HG03460 (cell line): ENCODE measurements around the gene AJAP1.
"Not testable (repeated sequence)": the region's sequence is repeated elsewhere in the genome, so short reads cannot be mapped to it uniquely, and the experiment has no call there.

ENCODE experiments used
- ATAC-seq: cut with Tn5 transposase; IDR thresholded peaks from one replicate; pipeline ENCODE4 v1.9.1; 2021; ENCODE audit not compliant: unreplicated experiment

AJAP1 gene

DNA sequence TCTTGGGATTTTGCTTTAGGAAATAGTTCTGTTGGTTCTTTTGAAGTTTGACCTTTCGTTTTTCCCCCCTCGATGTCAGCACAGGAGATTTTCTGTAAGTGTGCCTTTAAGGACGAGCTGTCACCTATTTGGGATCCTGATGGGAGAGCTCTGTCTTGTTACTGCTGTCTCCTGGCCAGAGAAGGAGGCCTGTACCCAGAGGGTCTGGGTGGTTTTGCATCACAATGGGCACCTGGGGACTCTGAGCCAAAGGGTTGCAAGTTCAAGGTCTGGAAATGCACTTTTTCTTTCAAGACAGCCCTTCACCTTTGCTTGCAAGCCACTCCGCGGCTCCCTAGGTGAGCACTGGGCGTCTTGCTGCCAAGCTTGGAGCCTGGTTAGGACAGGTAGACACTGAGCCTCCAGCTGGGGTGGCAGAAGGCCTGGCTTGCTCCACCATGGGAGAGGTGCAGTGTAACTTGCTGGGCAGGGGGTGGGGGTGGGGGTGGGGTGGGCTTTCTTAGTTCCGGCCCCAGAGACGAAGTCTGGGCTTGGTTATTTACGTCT is 2.9 kb downstream of the AJAP1 start:
- ATAC-seq: no peak

DNA sequence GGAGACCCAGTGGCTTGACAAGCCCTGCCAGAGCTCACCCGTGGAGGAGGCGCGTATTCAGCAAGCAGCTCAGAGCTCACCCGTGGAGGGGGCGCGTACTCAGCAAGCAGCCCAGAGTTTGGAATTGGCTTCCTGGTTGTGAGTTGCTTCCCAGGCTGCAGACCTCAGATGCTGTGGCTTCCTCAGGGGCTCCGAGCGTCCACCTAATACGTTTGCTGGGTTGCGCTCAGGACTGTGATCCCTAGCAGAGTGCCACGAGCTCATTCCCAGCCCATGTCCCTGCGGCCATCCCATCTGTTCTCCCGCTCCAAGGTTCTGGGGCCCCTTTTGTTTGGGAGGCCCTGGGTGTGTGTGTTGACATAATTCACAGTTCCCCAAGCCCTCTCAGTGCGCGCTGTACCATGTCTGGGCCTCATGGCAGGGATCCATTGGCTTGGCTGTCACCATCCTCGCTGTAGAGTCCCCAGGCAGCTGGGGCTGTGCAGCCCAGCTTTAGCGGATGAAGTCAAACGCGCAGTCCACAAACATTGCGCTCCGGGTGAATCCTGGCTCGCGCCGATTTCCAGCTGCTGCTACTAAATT is 3.6 kb downstream of the AJAP1 start:
- no peak for ATAC-seq

DNA sequence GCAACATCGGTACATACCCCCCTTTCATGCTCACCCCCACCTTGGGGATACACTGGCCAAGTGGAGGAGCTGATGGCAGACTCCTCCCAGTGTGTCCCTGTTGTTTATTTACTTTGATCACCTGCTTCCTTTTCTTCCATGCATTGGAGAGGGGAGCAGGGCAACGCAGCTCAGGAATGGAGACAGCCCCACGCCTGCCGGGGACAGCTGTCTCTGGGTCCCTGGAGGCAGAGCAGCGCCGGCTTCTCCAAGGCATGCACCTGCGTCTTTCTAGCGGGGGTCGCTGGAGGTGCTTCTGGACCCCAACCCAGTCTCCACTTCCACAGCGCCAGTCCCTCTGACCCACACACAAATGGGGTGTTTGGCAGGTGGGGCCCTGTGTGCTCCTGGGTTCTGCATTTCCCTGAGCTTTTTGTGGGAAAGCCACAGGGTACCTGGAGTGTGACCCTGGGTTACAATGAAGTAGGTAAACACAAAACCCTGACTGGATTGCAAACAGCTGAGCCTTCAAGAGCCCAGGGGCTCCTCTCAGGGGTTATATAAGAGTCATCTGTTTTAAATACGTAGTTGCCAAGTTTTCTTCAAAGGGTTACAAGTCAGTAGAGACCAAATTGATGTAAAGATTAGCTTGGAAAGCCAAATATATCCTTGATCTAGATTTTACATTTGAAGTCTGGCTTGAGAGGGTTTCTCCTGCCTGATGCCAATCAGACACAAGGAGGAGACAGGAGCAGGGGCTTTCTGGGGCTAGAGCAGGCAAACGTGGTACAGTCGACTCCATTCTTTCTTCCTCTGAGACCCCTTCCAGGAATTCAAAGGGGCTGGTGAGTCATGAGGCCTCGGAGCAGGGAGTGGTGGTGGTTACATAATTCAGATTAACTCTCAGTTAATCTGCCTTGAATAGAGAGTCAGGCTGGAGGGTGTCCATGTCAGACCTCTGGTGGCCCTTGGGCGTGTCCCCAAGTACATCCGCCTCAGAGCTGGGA is 4.5 kb downstream of the AJAP1 start:
- ATAC-seq: no peak

DNA sequence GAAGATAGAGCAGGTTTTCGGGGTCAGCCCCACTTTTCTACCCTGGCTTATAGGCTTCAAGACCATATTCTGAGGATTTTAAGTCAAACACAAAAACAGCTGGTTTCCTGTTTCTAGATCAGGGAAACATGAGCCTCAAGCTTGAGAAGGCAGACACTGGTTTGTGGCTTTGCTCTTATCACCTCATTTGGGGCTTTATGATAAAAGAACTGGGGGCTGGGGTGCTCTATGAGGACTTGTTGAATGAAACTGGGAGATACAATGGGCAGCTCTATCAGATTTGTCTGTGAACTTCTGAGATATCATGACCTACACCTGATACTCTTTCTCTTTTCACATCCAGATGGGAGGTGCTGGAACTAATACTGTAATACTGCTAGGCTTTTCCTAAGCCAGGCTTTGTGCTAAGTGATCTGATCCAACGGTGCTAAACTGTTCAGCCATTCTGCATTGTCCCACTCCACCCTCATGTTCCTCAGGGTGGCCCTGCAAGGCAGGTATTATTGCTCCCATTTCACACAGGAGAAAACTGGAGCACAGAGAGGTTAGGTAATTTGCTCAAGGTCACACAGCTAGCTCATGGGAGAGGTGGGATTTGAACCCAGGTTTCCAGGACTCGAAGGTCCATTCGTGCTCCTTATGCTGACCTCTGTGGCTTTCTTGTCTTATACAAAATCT is 6.6 kb downstream of the AJAP1 start:
- no peak for ATAC-seq

DNA sequence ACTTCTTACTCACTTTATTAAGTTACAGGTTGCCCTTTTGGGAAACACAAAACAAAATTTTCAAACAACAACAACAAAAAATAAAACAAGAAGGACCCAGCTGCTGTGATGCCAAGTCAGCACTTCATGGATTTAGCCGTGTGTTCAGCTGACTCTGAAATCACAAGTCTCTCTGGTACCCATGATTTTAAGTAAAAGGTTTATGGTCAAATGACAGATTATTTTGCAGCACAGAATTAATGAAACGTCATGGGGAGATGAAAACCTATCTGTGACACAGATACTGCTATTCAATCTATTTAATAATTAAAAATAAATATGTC is 7.1 kb downstream of the AJAP1 start:
- ATAC-seq: no peak

DNA sequence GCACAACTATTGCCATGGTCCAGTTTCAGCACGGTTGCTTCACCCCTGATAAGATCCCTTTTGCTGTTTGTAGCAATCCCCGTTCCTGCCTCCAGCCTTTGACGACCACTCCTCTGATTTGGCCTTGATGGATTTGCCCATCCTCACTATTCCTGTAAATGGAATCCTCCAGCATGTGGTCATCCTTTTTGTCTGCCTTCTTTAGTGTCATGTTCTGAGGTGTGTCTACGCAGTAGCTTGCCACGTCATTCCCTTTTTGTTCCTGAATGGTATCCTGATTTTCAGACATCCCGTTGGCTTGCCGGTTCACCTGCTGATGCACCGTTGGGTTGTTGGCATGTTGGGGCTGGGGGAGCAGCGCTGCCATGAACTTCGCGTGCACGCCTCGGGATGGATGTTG is 7.8 kb downstream of the AJAP1 start:
- no peak for ATAC-seq

DNA sequence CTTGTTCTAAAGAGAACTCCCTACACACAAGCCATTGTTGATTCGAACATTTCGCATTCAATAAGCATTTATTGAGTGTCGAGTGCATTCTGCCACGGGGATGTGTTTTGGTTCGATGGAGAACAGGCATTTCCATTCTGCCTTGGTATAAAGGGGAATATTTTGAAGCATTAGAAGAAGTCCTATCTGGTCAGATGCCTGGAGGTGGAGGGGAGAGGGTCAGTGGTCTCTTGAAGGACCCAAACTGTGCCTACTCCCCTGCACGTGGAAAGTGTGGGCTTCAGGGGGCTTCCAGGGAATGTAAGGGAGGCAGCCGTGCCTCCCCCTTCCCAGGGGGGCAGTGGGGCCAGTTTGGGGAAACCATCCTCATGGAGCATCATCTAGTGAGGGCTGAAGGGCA is 8.3 kb downstream of the AJAP1 start:
- ATAC-seq: no peak

DNA sequence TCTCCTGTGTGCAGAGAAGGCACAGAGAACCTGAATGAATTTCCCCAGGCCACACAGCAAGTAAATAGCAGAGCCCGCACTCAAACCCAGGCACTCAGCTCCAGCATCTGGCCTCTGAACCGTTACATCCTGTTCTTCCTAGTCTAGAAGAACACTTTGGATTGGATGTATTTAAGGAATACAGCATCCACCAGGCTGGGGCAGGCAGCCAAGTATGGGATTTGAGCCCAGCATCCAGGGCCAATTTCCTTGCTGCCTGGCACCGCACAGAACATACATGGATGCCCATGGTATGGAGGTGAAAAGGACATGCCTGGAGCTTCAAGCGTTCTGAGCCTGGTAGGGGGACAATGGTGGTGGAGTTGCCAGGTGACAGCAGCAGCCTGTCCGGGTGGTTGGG is 9.7 kb downstream of the AJAP1 start:
- ATAC-seq: no peak

DNA sequence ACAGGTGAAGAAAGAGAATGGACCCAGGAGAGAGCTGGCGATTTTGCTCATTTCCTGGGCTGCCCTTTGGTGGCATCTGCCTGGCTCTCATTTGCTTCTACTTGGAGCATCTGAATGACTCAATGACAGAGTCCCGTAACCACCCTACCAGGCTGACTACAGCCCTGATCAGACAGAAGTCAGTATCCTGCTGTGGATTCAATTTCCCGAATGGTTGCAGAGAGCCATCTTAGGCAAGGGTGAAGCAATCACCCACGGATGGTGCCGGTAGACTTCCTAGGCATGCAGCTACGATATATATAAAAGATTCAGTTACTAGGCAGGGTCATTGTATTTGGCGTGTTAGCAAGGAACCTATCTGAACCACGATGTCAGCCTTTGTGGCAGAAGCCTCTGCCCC is 10.2 kb downstream of the AJAP1 start:
- ATAC-seq: no peak

DNA sequence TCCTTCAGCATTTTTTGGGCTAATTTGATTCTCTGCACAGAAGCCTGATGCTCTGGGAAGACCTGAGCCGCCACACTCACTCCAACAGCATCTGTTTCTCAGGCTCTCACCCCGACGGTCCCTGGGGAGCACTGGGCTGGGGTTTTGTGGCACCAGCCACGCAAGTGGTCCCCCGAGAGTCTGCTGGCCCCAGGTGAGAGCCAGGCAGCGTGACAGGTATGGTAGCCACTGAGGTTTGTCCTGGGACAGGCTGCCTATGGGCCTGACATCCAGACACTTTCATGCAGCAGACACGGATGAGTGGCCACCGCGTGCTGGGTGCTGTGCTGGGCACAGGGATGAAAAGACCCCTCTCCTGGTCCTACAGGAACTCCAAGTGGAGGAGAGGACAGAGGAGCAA is 11.0 kb downstream of the AJAP1 start:
- no peak for ATAC-seq

DNA sequence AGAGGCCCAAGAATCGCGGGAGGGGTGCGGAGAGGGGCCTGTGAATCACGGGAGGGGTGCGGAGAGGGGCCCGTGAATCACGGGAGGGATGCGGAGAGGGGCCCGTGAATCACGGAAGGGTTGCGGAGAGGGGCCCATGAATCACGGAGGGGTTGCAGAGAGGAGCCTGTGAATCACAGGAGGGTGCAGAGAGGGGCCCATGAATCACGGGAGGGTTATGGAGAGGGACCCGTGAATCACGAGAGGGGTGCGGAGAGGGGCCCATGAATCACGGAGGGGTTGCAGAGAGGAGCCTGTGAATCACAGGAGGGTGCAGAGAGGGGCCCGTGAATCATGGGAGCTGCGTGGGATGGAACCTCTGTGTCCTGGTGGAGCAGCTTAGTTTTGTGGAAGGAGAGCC is 12.3 kb downstream of the AJAP1 start:
- not testable (repeated sequence) for ATAC-seq

DNA sequence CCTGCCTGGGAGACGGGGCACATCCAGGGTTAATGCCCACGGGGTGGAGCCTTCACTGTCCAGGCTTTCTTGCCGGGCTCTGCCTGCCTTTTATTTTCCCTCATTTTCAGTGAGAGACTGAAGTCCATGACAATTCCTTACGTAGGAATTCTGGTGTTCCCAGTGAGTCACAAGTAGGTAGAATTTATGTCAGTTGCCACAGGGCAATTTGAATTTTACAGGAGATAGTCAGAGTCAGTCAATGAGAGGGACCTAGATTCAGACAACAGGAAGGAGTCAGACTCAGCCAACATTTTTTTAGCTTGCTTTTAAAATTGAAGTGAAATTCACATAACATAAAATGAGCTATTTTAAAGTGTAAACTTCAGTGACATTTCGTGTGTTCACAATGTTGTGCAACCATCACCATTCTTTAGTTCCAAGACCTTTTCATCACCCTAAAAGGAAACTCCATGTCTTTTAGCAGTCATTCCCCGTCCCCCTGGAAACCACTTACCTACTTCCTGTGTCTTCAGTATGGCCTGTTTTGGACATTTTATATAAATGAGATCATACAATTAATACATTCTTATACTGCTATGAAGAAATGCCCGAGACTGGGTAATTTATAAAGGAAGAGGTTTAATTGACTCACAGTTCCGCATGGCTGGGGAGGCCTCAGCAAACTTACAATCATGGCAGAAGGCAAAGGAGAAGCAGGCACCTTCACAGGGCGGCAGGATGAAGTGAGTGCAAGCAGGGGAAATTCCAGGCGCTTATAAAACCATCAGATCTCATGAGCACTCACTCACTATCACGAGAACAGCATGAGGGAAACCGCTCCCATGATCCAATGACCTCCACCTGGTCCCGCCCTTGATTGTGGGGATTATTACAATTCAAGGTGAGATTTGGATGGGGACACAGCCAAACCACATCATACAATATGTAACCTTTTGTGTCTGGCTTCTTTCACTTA is 14.6 kb downstream of the AJAP1 start:
- no peak for ATAC-seq

DNA sequence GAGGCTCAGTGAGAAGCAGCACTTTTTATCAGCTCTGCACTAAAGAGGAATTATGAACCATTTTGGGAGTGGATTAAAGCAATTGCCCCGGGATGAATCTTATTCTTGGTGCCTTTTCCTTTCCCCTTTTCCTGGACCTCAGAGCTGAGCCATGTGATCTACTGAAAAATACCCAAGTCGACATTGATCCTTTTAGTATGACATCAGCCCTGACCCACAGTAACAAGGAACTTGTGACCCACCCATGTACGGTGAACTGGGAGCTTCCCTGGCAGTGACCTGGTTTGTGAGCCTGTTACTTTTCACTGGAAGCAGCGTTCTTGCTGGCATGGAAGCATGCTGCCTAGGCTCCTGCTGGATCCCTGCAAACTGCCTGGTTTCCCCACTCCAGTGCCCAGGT is 15.9 kb downstream of the AJAP1 start:
- ATAC-seq: no peak

DNA sequence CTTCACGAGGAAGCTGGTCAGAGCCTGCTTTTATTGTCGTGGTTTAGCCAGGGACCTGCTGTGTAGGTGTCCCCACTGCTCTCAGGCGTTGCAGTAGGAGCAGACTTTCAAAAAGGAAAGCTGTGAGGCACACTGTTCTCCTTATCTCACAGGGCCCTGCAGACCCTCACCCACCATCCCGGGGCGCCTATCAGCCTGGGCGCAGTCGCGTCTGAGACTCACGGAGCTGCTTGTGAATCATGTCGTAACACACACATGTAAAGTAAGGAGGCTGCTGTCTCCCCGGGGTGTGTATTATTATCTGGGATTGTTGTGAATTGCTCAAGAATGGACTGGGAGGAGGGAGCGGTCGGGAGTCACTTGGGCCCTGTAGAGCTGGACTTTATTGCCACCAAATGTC is 17.4 kb downstream of the AJAP1 start:
- ATAC-seq: no peak

DNA sequence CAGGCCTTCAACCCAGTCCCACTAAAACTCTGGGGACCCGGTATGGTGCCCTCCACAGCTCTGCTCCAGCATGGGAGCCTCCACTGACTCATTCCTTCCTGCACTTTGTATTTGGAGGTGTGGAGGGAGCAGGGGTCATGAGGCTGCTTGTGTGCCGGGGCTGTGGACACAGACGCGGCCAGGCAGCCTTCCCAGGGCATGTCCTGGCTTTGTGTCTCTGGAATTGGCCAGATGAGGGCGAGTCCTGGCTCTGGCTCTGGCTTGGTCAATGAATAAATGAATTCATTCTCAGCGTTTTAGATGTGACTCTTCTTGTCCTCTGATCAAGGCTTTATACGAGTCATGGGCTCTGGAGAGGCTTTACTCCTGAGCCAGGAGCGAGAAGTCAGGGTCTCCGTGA is 19.1 kb downstream of the AJAP1 start:
- no peak for ATAC-seq

DNA sequence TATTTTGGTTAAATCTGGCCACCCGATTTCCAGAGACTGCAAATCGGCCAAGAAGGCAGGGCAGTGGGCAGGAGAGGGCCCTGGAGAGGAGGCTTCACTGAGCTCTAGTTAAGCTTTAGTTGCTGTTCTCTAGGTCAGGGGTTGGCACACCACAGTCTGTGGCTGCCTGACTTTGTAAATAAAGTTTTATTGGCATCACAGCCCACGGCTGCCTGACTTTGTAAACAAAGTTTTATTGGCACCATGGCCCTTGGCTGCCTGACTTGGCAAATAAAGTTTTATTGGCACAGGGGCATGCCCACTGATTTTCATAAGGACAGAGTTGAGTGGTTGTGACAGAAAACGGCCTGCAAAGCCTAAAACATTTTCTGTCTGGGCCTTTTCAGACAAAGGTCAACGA is 19.7 kb downstream of the AJAP1 start:
- no peak for ATAC-seq

DNA sequence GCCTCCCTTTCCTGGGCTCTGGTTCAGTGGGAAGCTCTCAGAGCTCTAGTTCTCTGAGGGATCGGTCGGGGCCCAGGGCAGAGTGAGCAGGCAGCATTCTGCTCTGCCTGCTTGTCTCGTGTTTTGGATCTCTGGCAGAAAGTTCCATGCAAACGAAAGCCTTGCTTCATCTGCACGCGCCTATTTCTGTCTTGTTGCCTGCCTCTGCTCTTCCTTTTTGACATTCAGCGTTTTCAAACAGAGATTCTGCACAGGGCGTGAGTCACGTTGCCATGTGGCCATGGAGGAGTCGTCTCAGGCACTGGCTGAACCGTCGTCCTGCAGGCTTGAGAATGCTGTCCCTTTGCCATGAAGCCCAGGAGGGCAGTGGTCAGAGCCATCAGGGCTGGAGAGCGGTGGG is 20.3 kb downstream of the AJAP1 start:
- no peak for ATAC-seq

DNA sequence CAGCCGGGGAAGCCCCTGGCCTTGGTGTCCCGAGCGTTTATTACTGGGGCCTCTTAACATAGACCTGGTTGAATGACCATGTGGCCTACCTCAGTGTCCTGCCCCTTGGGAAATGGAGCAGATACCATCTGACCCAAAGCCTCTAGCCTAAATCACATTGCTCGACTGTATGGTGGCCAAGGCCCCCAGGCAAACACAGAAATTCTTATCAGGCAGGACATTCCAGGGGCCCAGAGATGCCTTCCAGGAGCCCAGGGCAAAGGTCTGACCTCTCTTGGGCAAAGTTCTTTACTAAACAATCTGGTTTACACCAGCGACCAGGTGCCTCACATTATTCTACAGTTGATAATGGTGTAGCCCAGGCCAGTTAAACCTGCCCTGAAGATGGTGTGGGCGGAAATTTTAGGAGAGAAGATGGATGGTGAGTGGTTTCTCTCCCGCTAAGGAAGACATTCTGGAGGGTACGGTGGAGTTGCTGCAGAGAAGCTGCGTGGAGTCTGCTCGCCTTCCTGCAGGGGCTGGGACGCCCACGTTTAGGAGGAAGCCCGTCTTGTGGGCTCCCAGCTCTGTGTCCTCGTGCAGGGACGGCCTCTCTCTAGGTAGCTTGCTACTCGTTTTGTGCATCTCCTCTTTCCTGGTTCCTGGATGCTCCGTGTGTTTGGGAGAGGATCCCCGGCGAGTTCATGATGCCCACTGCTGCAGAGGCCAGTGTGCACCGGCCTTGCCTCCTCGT is 21.2 kb downstream of the AJAP1 start:
- ATAC-seq: no peak

DNA sequence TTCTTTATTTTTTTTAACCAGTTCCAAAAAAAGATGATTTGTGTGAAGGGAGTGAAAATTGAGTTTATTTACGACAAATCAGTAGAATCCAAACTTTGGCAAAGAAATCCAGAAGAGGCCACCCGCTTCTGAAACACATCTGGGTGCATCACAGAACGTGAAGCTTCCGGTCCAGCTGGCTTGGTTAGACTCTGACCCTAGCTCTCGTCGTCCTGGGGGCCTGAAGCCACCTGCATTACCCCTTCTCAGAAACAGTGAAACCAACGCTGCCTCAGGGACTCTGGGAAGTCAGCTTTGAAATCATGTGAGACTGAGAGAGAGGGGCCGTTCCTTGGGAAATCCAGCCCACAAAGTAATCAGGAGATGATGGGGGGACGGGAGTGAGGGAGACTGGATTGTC is 21.8 kb downstream of the AJAP1 start:
- ATAC-seq: no peak

DNA sequence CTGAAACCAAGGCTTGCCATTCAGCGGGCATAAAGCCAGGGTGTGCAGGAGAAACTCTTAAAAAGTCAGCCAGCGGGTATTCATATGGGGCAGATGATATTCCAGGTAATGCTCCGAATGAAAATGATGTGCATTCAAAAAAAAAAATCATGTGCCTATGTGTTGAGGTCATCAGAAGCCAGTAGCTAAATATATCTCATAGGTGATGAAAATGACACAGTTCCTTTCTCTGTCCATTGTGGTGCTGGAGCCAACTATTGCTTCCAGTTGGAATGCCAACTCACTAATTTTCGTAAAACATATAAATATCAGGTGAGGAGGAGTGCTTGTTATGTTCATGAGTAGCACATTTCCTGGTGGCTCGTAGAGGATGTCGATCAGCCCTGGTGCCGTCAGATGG is 23.2 kb downstream of the AJAP1 start:
- no peak for ATAC-seq
